GM10266 (cell line): ENCODE results near the gene IGLON5.

ENCODE experiments used
- DNase-seq: peaks from one replicate; pipeline ENCODE4 v3.0.0; 2012; ENCODE audit errors: extremely low spot score
- CTCF ChIP-seq: IDR thresholded peaks from 2 replicates; pipeline ENCODE4 v1.5.1; 2012; ENCODE audit warnings: mild to moderate bottlenecking, low read depth; ENCODE audit not compliant: control insufficient read depth, insufficient read depth; ENCODE audit errors: missing control alignments

Gene IGLON5

GRCh38 chr19:51282335-51282734, 29.1 kb upstream of the IGLON5 start:
- no peak for DNase-seq
- TF ChIP-seq CTCF = no peak

DNA sequence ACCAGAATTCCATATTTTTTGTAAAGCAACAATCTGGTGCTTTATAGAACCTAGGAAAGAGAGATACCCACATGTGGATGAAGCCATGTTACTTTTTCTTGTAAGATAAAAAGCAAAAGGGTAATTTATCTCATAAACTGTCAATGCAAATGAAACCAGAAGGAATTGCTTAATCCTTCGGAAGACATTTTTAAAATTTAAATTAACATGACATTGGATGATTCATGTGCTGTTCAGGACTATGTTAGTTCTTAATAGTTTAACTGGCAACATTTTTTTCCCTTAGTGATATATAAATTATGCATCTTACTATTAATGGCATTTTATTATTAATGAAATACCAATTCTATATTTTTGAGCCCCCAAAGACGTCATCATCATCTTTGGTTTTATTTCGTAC, 25.8 kb upstream of the IGLON5 start:
- DNase-seq = no peak

DNA sequence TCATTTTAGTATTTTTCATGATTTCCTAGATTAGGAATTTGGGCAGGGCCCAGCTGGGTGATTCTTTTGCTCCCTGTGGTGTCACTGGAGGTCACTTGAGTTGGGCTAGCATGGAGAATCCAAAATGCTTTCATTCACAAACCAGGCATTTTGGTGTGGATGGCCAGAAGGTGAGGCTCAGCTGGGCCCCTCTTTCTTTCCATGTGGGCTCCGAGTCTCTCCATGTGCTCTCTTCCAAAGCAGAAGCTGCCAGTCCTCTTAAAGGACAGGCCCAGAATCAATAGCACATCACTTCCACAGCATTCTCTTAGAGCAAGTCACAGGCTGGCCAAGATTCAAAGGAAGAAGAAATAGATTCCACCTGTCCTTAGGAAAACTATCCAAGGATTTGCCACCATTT, 21.8 kb upstream of the IGLON5 start:
- no peak for TF ChIP-seq CTCF

More for the DNA sequence above, 25.8 kb upstream of the IGLON5 start:
- no peak for TF ChIP-seq CTCF

DNA sequence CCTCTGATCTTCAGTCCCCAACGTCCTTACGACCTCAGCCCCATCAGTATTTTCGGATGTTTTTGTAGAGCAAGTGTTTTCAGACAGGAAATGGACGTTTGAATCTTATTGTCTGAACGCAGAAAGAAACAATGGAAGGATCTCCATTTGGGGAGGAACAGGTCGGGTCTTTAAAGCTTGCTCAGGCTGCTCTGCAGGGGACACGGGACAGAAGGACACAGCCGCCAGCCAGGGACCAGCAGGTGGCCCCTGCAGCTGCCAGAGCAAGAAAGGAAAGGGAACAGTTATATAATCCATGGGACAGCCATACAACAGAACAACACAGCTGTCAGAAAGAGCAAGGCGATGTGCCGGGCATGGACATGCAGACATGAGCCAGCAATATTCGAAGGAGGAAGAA, 18.5 kb upstream of the IGLON5 start:
- no peak for DNase-seq
- TF ChIP-seq CTCF = no peak

More for the DNA sequence above, 21.8 kb upstream of the IGLON5 start:
- no peak for DNase-seq

- no peak for TF ChIP-seq CTCF
- DNase-seq = no peak
Observed at GRCh38 chr19:51293571-51294210, 17.8 kb upstream of the IGLON5 start.

- TF ChIP-seq CTCF = no peak
- DNase-seq = no peak
Observed at GRCh38 chr19:51294211-51294976, 17.1 kb upstream of the IGLON5 start.

GRCh38 chr19:51294977-51295375, 16.5 kb upstream of the IGLON5 start:
- DNase-seq = no peak

More at GRCh38 chr19:51294977-51295375, 16.5 kb upstream of the IGLON5 start:
- TF ChIP-seq CTCF = no peak
